NCI-H524 (cell line): Measurements from ENCODE around the gene CCDC82.

Experiments used
- DNase-seq, 2 experiments: peaks; one replicate each; lab custom pipeline; 2025; lab: John Stamatoyannopoulos, UW

CCDC82 gene

DNA sequence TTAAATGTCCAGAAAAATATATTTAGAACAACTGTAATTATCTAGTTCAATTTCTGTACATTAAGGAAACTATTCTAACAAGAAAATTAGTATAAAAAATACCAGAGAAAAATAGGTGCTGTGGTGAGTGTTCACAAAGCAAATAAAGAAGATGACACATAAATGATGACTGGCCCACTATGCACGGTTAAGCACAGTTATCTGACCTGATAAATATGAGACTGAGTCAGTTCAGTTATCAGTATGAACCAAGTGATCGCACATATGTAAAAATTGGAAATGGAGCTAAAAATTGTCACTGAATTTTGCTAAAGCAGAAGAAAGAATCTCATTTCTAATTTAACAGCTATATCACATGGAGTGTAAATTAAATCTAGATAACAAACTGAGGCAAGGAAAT, 27.9 kb downstream of the CCDC82 start:
- DNase-seq = no peak

GRCh38 chr11:96358321-96358720, 31.4 kb downstream of the CCDC82 start:
- DNase-seq = no peak

- no peak for DNase-seq
Observed at GRCh38 chr11:96357794-96358193, 31.9 kb downstream of the CCDC82 start.

DNA sequence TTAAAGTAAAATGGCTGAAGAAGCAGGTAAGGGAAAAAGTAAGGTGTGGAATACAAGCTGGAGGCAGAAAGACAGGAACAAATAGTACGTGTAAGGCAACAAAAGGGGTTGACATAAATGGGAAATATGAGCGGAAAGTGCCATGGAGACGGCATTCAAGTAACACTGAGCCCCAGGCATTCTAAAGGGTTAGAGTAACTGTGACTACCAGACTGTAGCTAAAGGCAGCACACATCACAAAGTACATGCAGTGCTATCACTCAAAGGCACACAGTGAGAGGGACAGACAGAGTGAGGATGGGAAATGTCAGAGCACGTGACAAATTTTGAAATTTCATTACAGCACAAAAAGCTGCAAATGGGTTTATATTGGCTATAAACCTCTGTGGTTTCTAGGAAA, 32.9 kb downstream of the CCDC82 start:
- DNase-seq = no peak

- peak; percentile 81 to 89 for DNase-seq
Observed at GRCh38 chr11:96342961-96343711, 46.6 kb downstream of the CCDC82 start, which contains the start of gene MAML2. TSS of gene MAML2 (minus strand) at chr11:96343195. CDS start at chr11:96341895, 1,300 bp downstream.

- DNase-seq = peak; percentile 30 to 48
Observed at GRCh38 chr11:96342014-96342960, 47.4 kb downstream of the CCDC82 start.

GRCh38 chr11:96341211-96342013, 48.3 kb downstream of the CCDC82 start:
- no peak for DNase-seq

DNA sequence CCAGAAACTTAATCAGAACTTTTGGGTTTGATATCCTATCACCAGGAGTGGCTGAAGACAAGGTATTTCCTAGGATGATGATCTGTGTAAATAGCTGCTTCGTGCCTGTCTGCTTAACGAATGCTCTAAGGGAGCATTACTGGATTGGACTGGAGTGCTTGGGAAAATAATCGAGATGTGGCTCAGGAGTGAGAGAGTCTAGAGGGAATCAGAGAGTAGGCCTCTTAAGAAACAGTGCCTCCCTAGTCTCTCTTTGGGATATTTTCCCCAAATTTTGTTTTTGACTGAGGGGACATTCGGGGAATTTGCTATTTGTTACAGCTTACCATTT, 49.2 kb downstream of the CCDC82 start:
- DNase-seq = no peak

DNA sequence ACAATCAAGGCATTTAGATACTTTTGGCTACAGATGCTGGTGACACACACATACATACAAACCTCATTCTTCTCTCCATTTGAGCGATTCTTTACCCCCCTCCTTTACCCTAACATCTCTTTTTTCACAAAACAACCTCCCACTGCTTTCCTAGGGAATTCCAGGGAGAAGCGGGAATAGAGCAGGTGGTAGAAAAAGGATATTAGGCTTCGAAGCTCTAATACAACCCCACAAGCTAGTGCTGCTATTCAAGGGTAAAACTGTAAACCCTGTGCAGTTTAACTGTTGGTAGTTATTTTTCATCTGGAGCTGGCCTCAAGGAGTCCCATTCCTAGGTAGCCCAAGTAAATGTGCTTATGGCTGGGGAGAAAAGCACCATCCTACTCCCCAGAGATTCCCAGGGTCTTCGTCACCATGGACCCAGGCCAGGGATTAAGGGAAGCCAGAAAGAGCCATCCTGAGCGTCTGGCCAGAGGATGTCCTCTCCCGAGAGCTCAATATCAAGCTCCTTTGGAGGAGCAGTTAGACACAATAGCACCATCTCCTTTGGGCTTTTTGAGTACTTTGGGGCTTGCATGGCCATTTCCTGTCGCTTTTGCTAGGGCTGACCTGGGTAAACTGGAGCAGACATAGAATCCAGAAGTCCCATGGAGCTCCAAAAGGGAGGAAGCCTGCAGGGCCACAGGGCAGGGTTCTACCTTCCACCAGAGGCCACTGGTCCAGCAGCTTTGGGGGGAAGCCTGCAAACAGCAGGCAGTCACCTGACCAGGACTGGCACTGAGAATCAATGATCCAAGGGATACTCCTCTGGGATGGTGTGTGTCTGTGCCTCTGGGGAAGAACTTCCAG, 49.8 kb downstream of the CCDC82 start:
- DNase-seq = no peak

GRCh38 chr11:96338910-96339705, 50.6 kb downstream of the CCDC82 start:
- no peak for DNase-seq

GRCh38 chr11:96337541-96338431, 51.9 kb downstream of the CCDC82 start:
- no peak for DNase-seq

GRCh38 chr11:96335388-96335787, 54.3 kb downstream of the CCDC82 start:
- peak in 1 of 2 experiments; percentile 37 for DNase-seq

- no peak for DNase-seq
Observed at GRCh38 chr11:96334219-96334618, 55.5 kb downstream of the CCDC82 start.

- DNase-seq = no peak
Observed at GRCh38 chr11:96333191-96333719, 56.5 kb downstream of the CCDC82 start.

DNA sequence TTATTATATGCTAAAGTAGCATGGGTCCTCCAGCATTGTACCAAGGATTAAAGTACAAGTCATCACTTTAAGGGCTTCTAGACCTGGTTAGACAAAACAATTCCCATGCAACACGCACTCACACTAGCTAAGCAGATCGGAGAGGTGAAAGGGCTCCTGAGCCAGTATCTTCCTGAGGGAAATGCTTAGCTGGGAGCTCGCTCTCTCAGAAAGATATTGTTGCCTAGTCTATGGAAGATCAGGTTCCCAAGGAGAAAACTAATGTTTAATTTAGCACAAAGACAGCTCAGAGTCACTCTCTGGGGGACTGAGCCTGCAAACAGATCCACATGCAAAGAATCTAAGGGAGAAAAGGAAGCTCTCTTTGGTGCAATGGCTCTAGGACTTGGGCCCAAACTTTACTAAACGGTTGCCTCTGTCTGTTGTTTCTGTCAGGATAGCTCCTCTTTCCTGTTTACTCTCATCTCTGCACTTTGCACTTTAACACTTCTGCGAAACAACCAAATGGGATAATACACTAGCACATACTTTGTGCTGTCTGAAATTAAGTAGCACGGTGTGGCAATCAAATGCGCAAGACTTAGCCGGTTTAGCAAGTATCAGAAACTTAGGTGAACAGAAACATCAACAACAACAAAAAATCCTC, 57.5 kb downstream of the CCDC82 start:
- no peak for DNase-seq

- DNase-seq = no peak
Observed at GRCh38 chr11:96331699-96332116, 58.0 kb downstream of the CCDC82 start.

DNA sequence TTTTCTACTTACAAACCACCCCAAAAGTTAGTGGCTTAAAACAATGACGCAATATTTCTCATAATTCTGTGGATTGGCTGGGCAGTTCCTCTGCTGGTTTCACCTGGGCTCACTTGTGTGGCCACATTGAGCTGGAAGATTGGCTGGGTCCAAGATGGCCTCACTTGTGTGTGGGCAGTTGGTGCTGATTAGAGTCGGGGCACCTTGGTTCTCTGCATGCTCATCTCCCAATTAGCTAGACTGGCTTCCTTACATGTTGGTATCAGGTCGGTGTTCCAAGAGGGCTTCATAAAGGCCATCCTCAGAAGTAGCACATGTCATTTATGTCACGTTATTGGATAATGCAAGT, 59.2 kb downstream of the CCDC82 start:
- DNase-seq = no peak

DNA sequence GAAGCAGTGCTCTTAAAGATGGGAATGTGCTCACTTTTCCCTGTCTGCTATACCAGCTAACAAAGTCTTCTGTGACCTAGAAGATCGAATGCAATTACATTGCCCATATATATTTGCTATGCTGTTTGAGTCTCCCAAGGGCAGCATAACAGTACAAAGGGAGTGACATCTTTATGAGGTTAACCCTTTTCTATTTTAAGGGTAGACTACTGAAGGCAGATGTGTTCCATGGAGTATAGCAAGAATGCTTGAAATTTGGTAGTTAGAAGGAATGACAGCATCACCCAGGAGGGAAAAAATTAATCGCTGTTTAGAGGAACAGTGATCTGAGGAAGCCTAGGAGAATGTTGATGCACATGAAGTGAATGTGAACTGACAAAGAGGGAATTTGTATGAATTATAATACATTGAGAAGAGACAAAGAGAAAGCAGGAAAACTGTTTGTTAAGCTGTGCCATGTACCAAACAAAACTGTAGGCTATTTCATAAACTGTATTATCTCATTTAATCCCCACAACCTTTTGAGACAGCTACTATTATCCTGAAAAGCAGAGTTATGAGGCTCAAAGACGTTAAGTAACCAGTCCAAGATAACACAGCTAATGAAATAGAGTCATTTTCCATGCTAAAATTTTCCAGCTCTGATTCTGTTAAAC, 59.7 kb downstream of the CCDC82 start:
- no peak for DNase-seq
